HG03103 (cell line): ENCODE measurements around the gene FMN1.

Experiments
- ATAC-seq: cut with Tn5 transposase; IDR thresholded peaks from one replicate; pipeline ENCODE4 v1.9.1; 2021; ENCODE audit warnings: low read depth; ENCODE audit not compliant: unreplicated experiment

The FMN1 gene

GRCh38 chr15:32993285-32993684 lies 201.2 kb downstream of the FMN1 start:
- ATAC-seq, result no peak

DNA sequence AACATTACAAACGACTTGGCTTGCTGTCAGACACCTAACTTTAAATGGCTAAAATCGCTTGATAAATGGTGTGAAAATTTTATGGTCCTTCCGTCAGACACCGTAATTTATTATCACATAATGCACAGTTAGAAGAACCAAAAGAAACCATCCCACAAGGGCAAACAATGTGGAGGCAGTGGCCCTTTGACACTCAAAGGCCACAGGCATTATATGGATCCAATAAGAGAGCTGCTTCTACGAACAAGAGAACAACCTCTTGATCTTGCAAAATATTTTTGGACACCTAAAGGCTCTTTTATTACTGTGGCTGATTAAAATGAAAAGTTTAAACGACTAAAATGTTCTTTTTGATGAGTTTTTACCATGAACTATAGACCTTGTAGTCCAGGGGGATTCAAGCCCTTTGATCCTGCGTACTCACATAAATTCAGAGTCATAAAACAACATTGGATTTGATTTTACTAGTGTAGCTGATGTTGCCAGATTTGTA lies 202.8 kb downstream of the FMN1 start:
- ATAC-seq, result no peak

DNA sequence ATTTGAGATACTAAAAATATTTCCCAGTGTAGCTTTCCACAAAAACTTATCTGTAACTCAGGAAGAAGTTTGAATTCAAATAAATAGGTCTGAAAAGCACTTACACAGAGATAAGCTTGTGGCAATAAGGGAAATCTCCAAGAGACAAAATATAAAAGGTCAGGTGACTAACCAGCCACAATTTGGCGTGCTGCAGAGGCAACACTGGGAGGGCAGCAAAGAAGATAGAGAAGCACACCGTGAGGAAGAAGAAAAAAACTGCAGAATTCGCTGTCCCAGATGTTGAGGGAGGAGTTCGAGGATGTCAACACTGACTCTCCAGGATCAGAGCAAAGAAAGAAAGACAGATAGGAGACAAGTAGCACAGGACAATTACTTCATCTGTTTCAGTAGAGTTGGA lies 204.4 kb downstream of the FMN1 start:
- ATAC-seq, result no peak

DNA sequence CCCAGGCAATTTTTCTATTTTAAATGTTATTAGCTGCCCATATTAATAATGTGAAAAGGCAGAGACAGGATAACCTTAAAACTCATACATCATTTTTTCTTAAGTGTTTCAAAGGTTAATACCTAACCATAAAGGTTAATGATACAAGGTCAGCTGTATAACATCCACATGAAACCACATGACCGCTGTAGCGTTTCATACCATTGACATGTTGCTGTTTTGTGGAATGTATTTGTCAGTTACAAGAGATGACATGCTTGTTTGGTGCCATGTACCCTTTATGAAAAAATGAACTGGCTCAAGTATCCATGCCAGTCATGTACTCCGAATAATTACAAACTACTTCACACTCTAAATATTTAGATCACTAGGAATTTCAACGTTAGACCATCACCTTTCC lies 207.4 kb downstream of the FMN1 start:
- no peak for ATAC-seq

- no peak for ATAC-seq
These were observed 208.4 kb downstream of the FMN1 start for GRCh38 chr15:32986147-32986546.

DNA sequence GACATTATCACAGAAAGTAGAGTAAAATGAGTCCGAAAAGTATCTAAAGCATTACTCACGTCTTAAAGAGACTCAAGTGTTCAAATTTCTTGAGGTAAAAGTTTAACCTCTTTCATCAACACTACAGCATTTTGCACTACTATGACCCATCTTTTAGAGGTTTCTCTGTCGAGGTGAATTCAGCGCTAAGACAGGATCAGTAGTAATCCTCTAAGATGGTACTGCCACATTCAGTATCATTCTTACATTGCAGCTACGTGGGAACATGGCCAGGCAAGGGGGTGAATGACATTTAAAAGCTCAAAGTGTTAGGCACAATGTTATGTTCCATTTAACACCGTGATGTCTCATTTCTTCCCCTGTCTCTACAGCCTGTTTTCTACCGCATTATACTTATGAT lies 210.8 kb downstream of the FMN1 start:
- ATAC-seq, result no peak

- ATAC-seq, result no peak
These were observed 212.5 kb downstream of the FMN1 start for GRCh38 chr15:32982001-32982400.

DNA sequence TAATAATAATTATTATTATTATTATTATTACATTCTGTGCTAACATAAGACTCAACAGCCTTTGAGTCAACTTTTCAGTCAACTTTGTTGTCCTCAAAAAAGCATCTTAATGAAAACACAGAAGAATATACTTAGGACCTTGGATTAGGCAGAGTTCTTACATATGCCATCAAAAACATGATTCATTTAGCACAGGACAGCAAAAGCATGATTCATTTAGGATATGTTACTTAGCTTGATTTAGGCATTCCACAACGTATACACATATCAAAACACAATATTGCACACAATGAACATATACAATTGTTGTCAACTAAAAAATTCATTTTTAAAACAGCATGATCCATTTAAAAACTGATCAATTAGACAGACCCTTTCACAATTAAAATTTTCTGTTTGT lies 213.0 kb downstream of the FMN1 start:
- no peak for ATAC-seq

DNA sequence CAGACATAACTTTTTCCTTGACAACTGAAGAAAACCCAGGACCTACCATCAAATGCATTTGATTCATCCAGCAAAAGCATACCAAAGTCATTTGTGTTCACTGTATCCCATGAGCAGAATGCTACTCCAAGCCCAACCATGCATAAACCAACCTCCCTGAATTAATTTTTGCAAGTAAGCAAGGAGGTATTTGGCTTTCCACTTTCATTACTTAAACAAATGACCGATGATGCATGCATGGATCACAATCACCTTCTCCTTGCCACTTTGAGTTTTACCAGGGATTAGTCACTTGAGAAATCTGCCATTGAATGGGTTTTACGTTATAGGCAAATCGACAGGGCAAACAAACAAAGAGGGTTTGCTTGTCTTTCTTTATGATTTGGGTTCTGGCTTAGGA lies 214.8 kb downstream of the FMN1 start:
- no peak for ATAC-seq

DNA sequence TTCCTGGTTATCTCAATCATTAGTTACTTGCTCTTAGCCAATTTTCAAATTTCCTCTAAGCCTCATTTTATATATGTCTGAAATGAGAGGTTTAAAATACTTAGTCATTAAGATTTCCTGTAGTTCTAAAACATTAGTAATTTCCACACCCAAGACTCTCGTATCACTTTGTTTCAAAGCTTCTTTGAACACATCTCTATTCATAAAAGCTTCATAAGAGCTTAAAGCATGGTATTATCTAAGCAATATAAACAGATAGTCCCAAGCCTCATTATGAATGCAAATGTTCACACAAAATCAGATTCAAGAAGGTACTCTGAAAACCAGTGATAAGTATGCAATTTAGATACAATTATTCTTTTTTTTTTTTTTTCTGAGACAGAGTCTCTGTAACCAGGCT lies 217.0 kb downstream of the FMN1 start:
- no peak for ATAC-seq

DNA sequence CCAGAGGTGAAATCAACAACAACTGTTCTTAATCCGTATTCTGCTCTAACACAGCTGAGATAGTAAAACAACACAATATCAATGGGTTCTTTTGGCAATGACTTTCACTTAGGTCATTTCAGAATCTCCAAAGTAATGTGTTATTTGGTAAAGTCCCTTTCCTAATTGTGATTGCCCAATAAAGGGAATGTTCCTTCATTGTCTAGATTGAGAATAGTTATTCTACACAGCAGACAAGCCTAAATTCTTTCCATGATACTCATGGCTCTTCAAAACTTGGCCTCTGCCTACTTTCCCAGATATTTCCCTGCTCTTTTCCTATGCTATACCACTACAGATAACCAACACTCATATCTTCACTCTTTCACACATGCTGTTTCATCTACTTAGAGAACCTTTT lies 219.8 kb downstream of the FMN1 start:
- no peak for ATAC-seq

- no peak for ATAC-seq
These were observed 221.8 kb downstream of the FMN1 start for GRCh38 chr15:32972686-32973085.

- no peak for ATAC-seq
These were observed 223.7 kb downstream of the FMN1 start for GRCh38 chr15:32970847-32971246.

GRCh38 chr15:32967521-32967920 lies 227.0 kb downstream of the FMN1 start:
- no peak for ATAC-seq

- no peak for ATAC-seq
These were observed 228.0 kb downstream of the FMN1 start for GRCh38 chr15:32966512-32966911.

DNA sequence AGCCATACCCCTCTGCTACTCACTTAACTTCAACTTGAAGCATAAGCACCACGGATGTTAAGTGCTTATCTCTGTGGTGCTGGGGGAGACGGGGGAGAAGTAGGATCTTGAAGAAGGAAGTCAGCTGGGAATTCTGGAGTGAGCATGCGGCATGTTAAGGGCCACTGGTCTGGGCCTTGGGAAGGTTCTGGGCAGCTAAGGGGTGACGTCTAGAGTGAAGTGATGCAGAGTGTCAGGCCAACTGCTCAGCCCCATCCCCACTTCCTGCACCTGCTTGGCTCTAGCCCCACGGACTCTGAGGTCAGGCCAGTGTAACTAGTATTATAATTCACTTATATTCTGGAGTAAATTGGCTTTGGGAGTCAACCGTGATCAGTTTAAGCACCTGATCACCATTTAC lies 228.6 kb downstream of the FMN1 start:
- no peak for ATAC-seq

DNA sequence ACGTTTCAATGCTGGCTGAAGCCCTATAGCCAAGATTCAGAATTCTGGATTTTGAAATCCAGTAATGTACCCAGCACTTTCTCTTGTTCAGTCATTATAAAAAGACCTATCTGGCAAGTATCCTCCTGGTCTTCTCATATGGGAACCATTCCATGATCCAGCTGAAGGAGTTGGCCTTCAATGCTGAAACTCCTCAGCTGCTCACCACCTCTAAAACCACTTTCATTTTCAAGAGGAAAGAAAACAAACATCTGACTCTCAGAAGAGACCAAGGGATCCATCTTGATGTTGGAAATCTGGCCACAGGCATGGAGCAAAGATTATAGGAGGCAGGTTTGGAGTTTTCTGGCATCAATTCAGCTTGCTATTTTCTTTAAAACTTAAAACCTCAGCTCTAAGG lies 235.4 kb downstream of the FMN1 start:
- ATAC-seq, result no peak

DNA sequence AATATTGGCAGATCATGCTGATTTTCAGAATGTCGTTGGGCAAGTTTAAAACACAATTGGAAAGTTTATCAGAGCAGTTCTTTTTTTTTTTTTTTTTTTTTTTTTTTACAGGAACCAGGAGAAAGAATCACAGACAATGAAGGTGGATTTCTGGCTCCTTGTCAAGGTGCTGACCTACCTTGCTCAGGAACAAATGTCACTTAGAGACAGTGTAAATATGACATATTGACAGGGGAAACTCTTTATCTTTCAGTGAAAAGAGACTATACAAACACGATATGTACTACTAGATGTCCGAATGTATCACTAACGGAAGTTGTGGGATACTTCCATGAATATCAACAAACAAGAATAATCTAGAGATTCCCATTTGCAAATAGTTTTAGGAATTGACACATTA lies 237.3 kb downstream of the FMN1 start:
- no peak for ATAC-seq

DNA sequence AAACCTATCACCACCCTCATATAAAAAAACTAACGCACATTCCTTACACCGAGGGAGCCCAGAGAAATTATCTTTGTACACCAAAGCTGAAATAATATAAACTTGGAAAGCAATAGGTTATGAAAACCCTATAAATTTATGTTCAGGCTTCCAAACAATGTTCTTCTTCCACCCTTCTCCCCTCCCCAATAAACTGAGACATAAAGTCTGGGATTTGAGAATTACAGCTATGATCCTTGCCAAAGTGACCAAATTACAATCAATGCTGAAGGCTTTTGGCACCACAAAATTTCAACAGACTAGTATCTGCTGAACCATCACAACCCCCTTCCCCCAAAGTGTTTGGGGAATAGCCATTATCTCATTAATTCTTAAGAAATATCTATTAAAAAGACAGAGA lies 237.8 kb downstream of the FMN1 start:
- no peak for ATAC-seq

- no peak for ATAC-seq
These were observed 238.5 kb downstream of the FMN1 start for GRCh38 chr15:32956006-32956405.

- no peak for ATAC-seq
These were observed 241.0 kb downstream of the FMN1 start for GRCh38 chr15:32953533-32953910.

DNA sequence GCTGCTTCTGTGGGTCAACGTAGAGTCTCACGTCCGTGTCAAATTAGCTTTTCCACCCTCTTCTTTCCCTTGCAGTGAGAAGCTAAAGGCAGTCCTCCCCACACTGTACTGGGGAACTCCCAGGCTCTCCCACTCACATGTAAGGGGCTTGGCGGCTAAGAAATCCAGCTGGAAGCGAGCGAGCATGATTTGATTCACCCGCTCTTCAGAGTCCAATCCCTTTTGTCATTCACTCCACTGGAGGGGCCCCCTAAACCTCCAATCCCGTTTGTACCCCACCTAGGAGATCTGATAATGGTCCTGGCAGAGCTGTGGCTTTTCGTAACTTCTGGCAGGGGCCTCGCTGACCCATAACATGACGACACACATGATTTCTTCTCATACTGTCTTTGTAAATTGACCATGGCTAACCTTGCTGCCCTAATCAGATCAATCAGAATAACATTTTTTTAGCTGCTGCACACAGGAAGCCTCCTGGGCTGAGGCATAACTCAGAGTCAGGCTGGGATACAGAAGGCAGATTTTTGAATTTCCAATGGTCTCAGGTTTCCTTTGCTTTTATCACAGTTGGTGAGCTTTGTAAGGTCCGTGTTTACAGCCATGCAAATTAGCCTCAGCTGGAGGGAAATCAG lies 241.5 kb downstream of the FMN1 start:
- no peak for ATAC-seq
